HUES64 (cell line): ENCODE measurements around the gene MAGI2.

Source experiments
- H3K27ac ChIP-seq: 2 replicates; pipeline ENCODE4 v1.7.0; 2013; ENCODE audit warnings: low read depth, low read length, inconsistent platforms
- H3K27me3 ChIP-seq: 2 replicates; pipeline ENCODE4 v1.6.1; 2013; ENCODE audit warnings: mild to moderate bottlenecking, low read length; ENCODE audit not compliant: insufficient read depth
- H3K36me3 ChIP-seq: 2 replicates; pipeline ENCODE4 v1.6.1; 2013; ENCODE audit warnings: mild to moderate bottlenecking, low read length; ENCODE audit not compliant: insufficient read depth
- H3K4me1 ChIP-seq: 2 replicates; pipeline ENCODE4 v1.6.1; 2013; ENCODE audit warnings: mild to moderate bottlenecking, low read length, moderate library complexity; ENCODE audit not compliant: insufficient read depth
- H3K4me3 ChIP-seq: 2 replicates; pipeline ENCODE4 v1.5.1; 2013; ENCODE audit warnings: mild to moderate bottlenecking, low read length, moderate library complexity
- H3K9ac ChIP-seq: 2 replicates; pipeline ENCODE4 v1.6.1; 2013; ENCODE audit warnings: mild to moderate bottlenecking, low read depth, low read length
- H3K9me3 ChIP-seq: 2 replicates; pipeline ENCODE4 v1.6.1; 2013; ENCODE audit warnings: low read depth, low read length; ENCODE audit not compliant: insufficient read depth
- WGBS: fragments of 150-250, 120-280 bp; methylation state at CpG from one replicate; pipeline ENCODE4 v1.1.7; 2013; ENCODE audit warnings: missing lambda C conversion rate; 5-methylcytosine and 5-hydroxymethylcytosine counted together

MAGI2 gene

GRCh38 chr7:78786055-78786454, 667.4 kb downstream of the MAGI2 start:
- Histone ChIP-seq H3K9me3 (no peaks in the 10 kb centered on the region), H3K4me1 (no peaks in the 10 kb centered on the region), H3K27ac (no peak overlapping the region), H3K27me3 (no peaks in the 10 kb centered on the region), H3K9ac (no peak overlapping the region), H3K4me3 (no peak overlapping the region), H3K36me3 (no peaks in the 10 kb centered on the region)
- 98% methylated on average over 2 of the region's 2 CpGs for WGBS

GRCh38 chr7:78783179-78783962, 670.1 kb downstream of the MAGI2 start:
- H3K9me3 ChIP-seq: no peaks in the 10 kb centered on the region
- H3K36me3 ChIP-seq: no peaks in the 10 kb centered on the region
- no peak overlapping the region for H3K27ac ChIP-seq
- no peak overlapping the region for H3K4me3 ChIP-seq
- H3K4me1 ChIP-seq: no peaks in the 10 kb centered on the region
- H3K27me3 ChIP-seq: no peaks in the 10 kb centered on the region
- 88% methylated on average over 8 of the region's 9 CpGs for WGBS
- no peak overlapping the region for H3K9ac ChIP-seq

- no peaks in the 10 kb centered on the region for H3K27me3 ChIP-seq
- no peak overlapping the region for H3K4me3 ChIP-seq
- no peaks in the 10 kb centered on the region for H3K4me1 ChIP-seq
- H3K9ac ChIP-seq: no peak overlapping the region
- 69% methylated on average over 2 of the region's 4 CpGs for WGBS
- no peak overlapping the region for H3K27ac ChIP-seq
- H3K36me3 ChIP-seq: no peaks in the 10 kb centered on the region
- no peaks in the 10 kb centered on the region for H3K9me3 ChIP-seq
Measured at GRCh38 chr7:78780560-78780959, 672.9 kb downstream of the MAGI2 start.

- Histone ChIP-seq H3K27ac (no peak overlapping the region), H3K27me3 (no peaks in the 10 kb centered on the region), H3K4me3 (no peak overlapping the region), H3K9me3 (no peaks in the 10 kb centered on the region), H3K36me3 (no peaks in the 10 kb centered on the region), H3K9ac (no peak overlapping the region), H3K4me1 (no peaks in the 10 kb centered on the region)
- WGBS: 96% methylated on average over 2 of the region's 2 CpGs
Measured at GRCh38 chr7:78779788-78780187, 673.7 kb downstream of the MAGI2 start.

- H3K4me1 ChIP-seq: peaks cover 3% of the 10 kb centered on the region; the same call in 1 of the 2 replicates
- H3K9ac ChIP-seq: no peak overlapping the region
- H3K9me3 ChIP-seq: no peaks in the 10 kb centered on the region
- no peaks in the 10 kb centered on the region for H3K27me3 ChIP-seq
- no peak overlapping the region for H3K4me3 ChIP-seq
- H3K27ac ChIP-seq: no peak overlapping the region
- H3K36me3 ChIP-seq: no peaks in the 10 kb centered on the region
- 99% methylated on average over 2 of the region's 2 CpGs for WGBS
Measured at GRCh38 chr7:78777829-78778228, 675.6 kb downstream of the MAGI2 start.

- Histone ChIP-seq H3K27me3 (peaks cover 5% of the 10 kb centered on the region; the same call in 1 of the 2 replicates), H3K4me3 (peak overlapping the region; percentile 90), H3K36me3 (no peaks in the 10 kb centered on the region), H3K4me1 (peaks cover 36% of the 10 kb centered on the region), H3K27ac (peak overlapping the region; percentile 53), H3K9ac (peak overlapping the region; percentile 62), H3K9me3 (no peaks in the 10 kb centered on the region)
- 2% methylated on average over 15 of the region's 16 CpGs for WGBS
Measured at GRCh38 chr7:78770422-78771410, 682.8 kb downstream of the MAGI2 start.

- Histone ChIP-seq H3K36me3 (no peaks in the 10 kb centered on the region), H3K4me1 (peaks cover 36% of the 10 kb centered on the region), H3K9me3 (no peaks in the 10 kb centered on the region), H3K27ac (no peak overlapping the region), H3K27me3 (peaks cover 5% of the 10 kb centered on the region; the same call in 1 of the 2 replicates), H3K4me3 (peak overlapping the region; percentile 90), H3K9ac (peak overlapping the region; percentile 62)
- 2% methylated on average over 12 of the region's 12 CpGs for WGBS
Measured at GRCh38 chr7:78769481-78770101, 683.9 kb downstream of the MAGI2 start.

- no peak overlapping the region for H3K27ac ChIP-seq
Measured at GRCh38 chr7:78768859-78769258, 684.6 kb downstream of the MAGI2 start.

GRCh38 chr7:78765943-78766729, 687.3 kb downstream of the MAGI2 start:
- Histone ChIP-seq H3K27ac (no peak overlapping the region), H3K27me3 (peaks cover 5% of the 10 kb centered on the region; the same call in 1 of the 2 replicates), H3K9me3 (no peaks in the 10 kb centered on the region), H3K4me1 (peaks cover 17% of the 10 kb centered on the region), H3K9ac (no peak overlapping the region), H3K36me3 (no peaks in the 10 kb centered on the region), H3K4me3 (no peak overlapping the region)
- whole genome bisulfite sequencing: 88% methylated on average over 4 of the region's 4 CpGs

More at GRCh38 chr7:78768859-78769258, 684.6 kb downstream of the MAGI2 start:
- peaks cover 36% of the 10 kb centered on the region for H3K4me1 ChIP-seq
- peak overlapping the region; percentile 62 for H3K9ac ChIP-seq
- peak overlapping the region; percentile 90 for H3K4me3 ChIP-seq
- 44% methylated on average over 6 of the region's 6 CpGs for WGBS
- no peaks in the 10 kb centered on the region for H3K9me3 ChIP-seq
- no peaks in the 10 kb centered on the region for H3K36me3 ChIP-seq
- peaks cover 5% of the 10 kb centered on the region; the same call in 1 of the 2 replicates for H3K27me3 ChIP-seq

- H3K36me3 ChIP-seq: no peaks in the 10 kb centered on the region
- no peak overlapping the region for H3K9ac ChIP-seq
- H3K27ac ChIP-seq: no peak overlapping the region
- no peaks in the 10 kb centered on the region for H3K9me3 ChIP-seq
- no peaks in the 10 kb centered on the region; the same call in 1 of the 2 replicates for H3K27me3 ChIP-seq
- WGBS: 97% methylated on average over 3 of the region's 3 CpGs
- H3K4me3 ChIP-seq: no peak overlapping the region
- H3K4me1 ChIP-seq: peaks cover 9% of the 10 kb centered on the region; the same call in 1 of the 2 replicates
Measured at GRCh38 chr7:78764571-78764970, 688.9 kb downstream of the MAGI2 start.
